ENCODE measurements around the gene BAIAP2.

Gene BAIAP2

DNA sequence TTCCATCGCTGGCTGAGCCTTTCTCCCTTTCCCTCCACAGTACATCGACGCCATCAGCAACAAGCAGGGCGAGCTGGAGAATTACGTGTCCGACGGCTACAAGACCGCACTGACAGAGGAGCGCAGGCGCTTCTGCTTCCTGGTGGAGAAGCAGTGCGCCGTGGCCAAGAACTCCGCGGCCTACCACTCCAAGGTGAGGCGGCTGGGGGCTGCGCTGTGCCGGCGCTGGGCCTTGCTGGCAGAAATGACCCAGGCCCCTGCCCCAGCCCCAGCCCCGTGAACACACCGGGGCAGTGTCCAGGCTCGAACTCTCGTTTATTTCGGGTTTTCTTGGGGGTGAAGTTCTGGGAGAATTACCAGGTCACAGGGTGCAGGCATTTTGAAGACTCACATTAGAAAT lies 64.9 kb downstream of the BAIAP2 start:
- H3K27me3 ChIP-seq (replicated peaks) = no peaks in the 10 kb centered on the region
- no peak for DNase-seq
- in situ Hi-C loops (cut with HindIII; ENCODE audit: low pct_ligation_motif_present, low sequenced_read_pairs) = loop anchor here (25.0 kb wide), 1 partner anchor 88 kb away; no protein-coding TSS in a partner anchor
- no peaks in the 10 kb centered on the region for H3K36me3 ChIP-seq (replicated peaks)
- H3K27ac ChIP-seq = no peak overlapping the region
- no peak for TF ChIP-seq CTCF (IDR thresholded peaks at IDR 0.05; ENCODE audit: low read depth, low read length, missing control alignments)
- H3K4me3 ChIP-seq (ENCODE audit: low read depth, low read length) = no peak overlapping the region

- H3K4me3 ChIP-seq (ENCODE audit: low read depth, low read length) = no peak overlapping the region
- DNase-seq = no peak
- in situ Hi-C loops (cut with HindIII; ENCODE audit: low pct_ligation_motif_present, low sequenced_read_pairs) = loop anchor here (25.0 kb wide), 1 partner anchor 88 kb away; no protein-coding TSS in a partner anchor
- H3K27ac ChIP-seq = no peak overlapping the region
- no peak for TF ChIP-seq CTCF (IDR thresholded peaks at IDR 0.05; ENCODE audit: low read depth, low read length, missing control alignments)
- no peaks in the 10 kb centered on the region for H3K27me3 ChIP-seq (replicated peaks)
- H3K36me3 ChIP-seq (replicated peaks) = no peaks in the 10 kb centered on the region
These were observed 65.7 kb downstream of the BAIAP2 start for GRCh38 chr17:81100668-81101067.

DNA sequence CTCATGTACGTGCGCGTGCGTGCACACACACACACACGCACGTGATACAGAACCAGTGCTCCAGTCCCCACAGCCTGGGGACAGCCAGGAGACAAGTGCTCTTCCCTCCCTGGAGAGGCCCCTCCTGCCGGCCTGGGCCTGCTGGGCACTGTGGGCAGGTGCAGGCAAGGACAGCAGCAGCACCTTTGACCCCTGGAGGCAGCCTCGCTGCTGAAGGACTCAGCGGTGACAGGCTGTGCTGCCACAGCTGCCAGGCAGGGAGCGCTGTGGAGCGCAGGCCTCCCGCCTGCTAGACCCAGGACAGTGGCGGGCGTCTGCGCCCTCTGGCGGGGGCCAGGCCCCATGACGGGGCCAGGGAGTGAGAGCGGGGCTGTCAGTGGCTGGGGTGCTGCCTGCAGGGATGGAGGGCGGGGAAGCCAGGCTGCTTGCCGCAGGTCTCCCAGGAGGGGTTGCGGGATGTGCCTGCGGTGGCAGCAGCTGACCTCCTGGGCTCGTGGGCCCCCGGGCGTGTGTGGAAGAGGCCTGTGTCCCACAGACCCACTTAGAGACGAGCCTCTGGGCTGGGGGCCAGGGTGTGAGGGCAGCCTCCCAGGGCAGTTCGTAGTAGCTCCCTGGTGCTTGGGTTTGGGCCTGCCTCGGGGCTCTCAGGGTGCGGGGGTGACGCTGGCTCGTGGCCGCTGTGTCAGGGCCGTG lies 66.8 kb downstream of the BAIAP2 start:
- no peak overlapping the region for H3K4me3 ChIP-seq (ENCODE audit: low read depth, low read length)
- no peaks in the 10 kb centered on the region for H3K27me3 ChIP-seq (replicated peaks)
- TF ChIP-seq CTCF (IDR thresholded peaks at IDR 0.05; ENCODE audit: low read depth, low read length, missing control alignments) = peak; percentile 100
- DNase-seq = peak; percentile 64
- H3K27ac ChIP-seq = no peak overlapping the region
- in situ Hi-C loops (cut with HindIII; ENCODE audit: low pct_ligation_motif_present, low sequenced_read_pairs) = loop anchor here (25.0 kb wide), 1 partner anchor 89 kb away; no protein-coding TSS in a partner anchor
- no peaks in the 10 kb centered on the region for H3K36me3 ChIP-seq (replicated peaks)

GRCh38 chr17:81102352-81102751 lies 67.4 kb downstream of the BAIAP2 start:
- in situ Hi-C loops (cut with HindIII; ENCODE audit: low pct_ligation_motif_present, low sequenced_read_pairs) = loop anchor here (25.0 kb wide), 1 partner anchor 90 kb away; no protein-coding TSS in a partner anchor
- no peak overlapping the region for H3K27ac ChIP-seq
- no peaks in the 10 kb centered on the region for H3K27me3 ChIP-seq (replicated peaks)
- no peak for TF ChIP-seq CTCF (IDR thresholded peaks at IDR 0.05; ENCODE audit: low read depth, low read length, missing control alignments)
- DNase-seq = no peak
- no peaks in the 10 kb centered on the region for H3K36me3 ChIP-seq (replicated peaks)
- H3K4me3 ChIP-seq (ENCODE audit: low read depth, low read length) = no peak overlapping the region

GRCh38 chr17:81102869-81103268 lies 67.9 kb downstream of the BAIAP2 start:
- H3K27me3 ChIP-seq (replicated peaks) = no peaks in the 10 kb centered on the region
- no peaks in the 10 kb centered on the region for H3K36me3 ChIP-seq (replicated peaks)
- H3K27ac ChIP-seq = no peak overlapping the region
- H3K4me3 ChIP-seq (ENCODE audit: low read depth, low read length) = no peak overlapping the region
- in situ Hi-C loops (cut with HindIII; ENCODE audit: low pct_ligation_motif_present, low sequenced_read_pairs) = loop anchor here (25.0 kb wide), 1 partner anchor 91 kb away; no protein-coding TSS in a partner anchor
- DNase-seq = no peak
- TF ChIP-seq CTCF (IDR thresholded peaks at IDR 0.05; ENCODE audit: low read depth, low read length, missing control alignments) = no peak

Data from brain microvascular endothelial cell (primary cell).